Loucy (cell line): ENCODE data around the gene ZNF644.

Source experiments
- H2AFZ ChIP-seq: fragments of 200-600 bp; sonication (generic); 2 replicates; pipeline ENCODE4 v1.6.0; 2016; ENCODE audit warnings: antibody characterized with exemption, mild to moderate bottlenecking, low read length, moderate library complexity
- H3F3A ChIP-seq: fragments of 200-600 bp; 2 replicates; pipeline ENCODE4 v1.6.0; 2016; ENCODE audit warnings: antibody characterized with exemption, low read depth, mild to moderate bottlenecking
- H3K27me3 ChIP-seq: fragments of 200-600 bp; sonication (generic); 2 replicates; pipeline ENCODE4 v1.6.1; 2014; ENCODE audit warnings: low read length, mild to moderate bottlenecking; ENCODE audit not compliant: insufficient read depth, poor library complexity, severe bottlenecking
- H3K36me3 ChIP-seq: fragments of 200-600 bp; sonication (generic); 2 replicates; pipeline ENCODE4 v1.6.1; 2016; ENCODE audit warnings: low read length; ENCODE audit not compliant: insufficient read depth
- H3K4me1 ChIP-seq: fragments of 200-600 bp; sonication (generic); 2 replicates; pipeline ENCODE4 v1.5.1; 2014; ENCODE audit warnings: low read length, mild to moderate bottlenecking; ENCODE audit not compliant: insufficient read depth, poor library complexity, severe bottlenecking
- H3K4me2 ChIP-seq: fragments of 200-600 bp; sonication (generic); 2 replicates; pipeline ENCODE4 v1.6.0; 2014; ENCODE audit warnings: antibody characterized with exemption, low read length, low read depth, mild to moderate bottlenecking; ENCODE audit not compliant: poor library complexity, severe bottlenecking
- H3K4me3 ChIP-seq: fragments of 200-600 bp; sonication (generic); 2 replicates; pipeline ENCODE4 v1.5.1; 2014; ENCODE audit warnings: low read length, mild to moderate bottlenecking, mixed read lengths; ENCODE audit not compliant: poor library complexity, severe bottlenecking
- H3K79me2 ChIP-seq: fragments of 200-600 bp; sonication (generic); 2 replicates; pipeline ENCODE4 v1.6.1; 2014; ENCODE audit warnings: low read length; ENCODE audit not compliant: insufficient read depth
- H3K9ac ChIP-seq: fragments of 200-600 bp; sonication (generic); 2 replicates; pipeline ENCODE4 v1.6.0; 2014; ENCODE audit warnings: mild to moderate bottlenecking, low read depth, low read length, moderate library complexity; ENCODE audit not compliant: poor library complexity, severe bottlenecking
- H3K9me2 ChIP-seq: fragments of 200-600 bp; sonication (generic); replicated peaks from 2 replicates; pipeline ENCODE4 v1.6.1; 2016; ENCODE audit warnings: low read depth, low read length, mixed read lengths
- H3K9me3 ChIP-seq: fragments of 200-600 bp; sonication (generic); 2 replicates; pipeline ENCODE4 v1.6.1; 2014; ENCODE audit warnings: mild to moderate bottlenecking, antibody characterized with exemption, low read length, low read depth; ENCODE audit not compliant: insufficient read depth
- H4K20me1 ChIP-seq: fragments of 200-600 bp; sonication (generic); 2 replicates; pipeline ENCODE4 v1.6.0; 2014; ENCODE audit warnings: antibody characterized with exemption, low read length, mild to moderate bottlenecking; ENCODE audit not compliant: insufficient read depth, poor library complexity, severe bottlenecking
- CTCF ChIP-seq: fragments of 200-600 bp; sonication (generic); conservative IDR thresholded peaks from 2 replicates; pipeline ENCODE4 v1.5.1; 2014; ENCODE audit warnings: mild to moderate bottlenecking, antibody characterized with exemption, low read length
- EZH2phosphoT487 ChIP-seq: fragments of 200-600 bp; IDR thresholded peaks from 2 replicates; pipeline ENCODE4 v1.6.1; 2018; ENCODE audit warnings: antibody characterized with exemption, mild to moderate bottlenecking, moderate library complexity, borderline replicate concordance

The ZNF644 gene

GRCh38 chr1:91022518-91022929 lies 689 bp upstream of the ZNF644 start:
- no peaks in the 10 kb centered on the region for H3K27me3 ChIP-seq
- H3K79me2 ChIP-seq, result peaks cover 38% of the 10 kb centered on the region
- peak overlapping the region; percentile 87 for H3K9ac ChIP-seq
- H3K9me2 ChIP-seq, result no peaks in the 10 kb centered on the region
- H3K4me3 ChIP-seq, result peak overlapping the region; percentile 84
- TF ChIP-seq EZH2phosphoT487 (no peak), CTCF (no peak)
- peaks cover 36% of the 10 kb centered on the region for H4K20me1 ChIP-seq
- H3K36me3 ChIP-seq, result no peaks in the 10 kb centered on the region
- H3K9me3 ChIP-seq, result no peaks in the 10 kb centered on the region
- H3K4me1 ChIP-seq, result peaks cover 37% of the 10 kb centered on the region
- peak overlapping the region; percentile 77 for H2AFZ ChIP-seq
- 0 out of 2 replicates have a peak, but pooled peaks cover 2% of the 10 kb centered on the region for H3F3A ChIP-seq
- peak overlapping the region; percentile 64 for H3K4me2 ChIP-seq

DNA sequence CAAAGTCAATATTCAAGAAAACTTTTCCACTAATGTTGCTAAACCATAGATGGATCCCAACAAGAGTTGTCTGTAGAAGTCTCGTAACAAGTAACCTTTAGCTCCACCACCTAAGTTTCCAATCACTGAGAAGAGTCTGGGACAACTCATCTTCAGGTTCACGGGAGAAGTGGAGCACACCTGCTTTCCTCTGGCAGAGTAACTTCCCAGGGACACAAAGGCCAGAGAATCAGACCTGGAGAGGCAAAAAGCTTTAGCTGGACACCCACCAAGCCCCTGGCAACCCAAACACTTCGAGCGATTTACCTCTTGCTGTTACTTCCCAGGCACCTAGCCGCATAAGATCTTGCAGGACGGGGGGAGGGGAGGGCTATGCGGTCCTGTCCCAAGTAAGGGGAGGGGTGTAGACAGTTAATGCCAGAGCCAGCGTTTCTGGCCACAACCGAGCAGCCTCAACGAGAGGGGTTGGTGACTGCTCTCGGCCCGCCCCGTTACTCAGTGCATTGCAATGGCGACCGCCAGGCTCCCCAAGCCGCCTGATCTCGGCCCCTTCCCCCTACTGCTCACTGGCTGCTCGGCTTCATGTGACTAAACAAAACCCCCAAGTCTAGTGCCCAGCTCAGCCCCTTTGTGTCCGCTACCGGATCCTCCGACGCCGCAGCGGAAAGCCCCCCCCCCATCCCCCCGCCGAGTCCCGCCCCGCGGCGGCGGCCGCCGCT lies 709 bp downstream of the ZNF644 start:
- Histone ChIP-seq H3K9me3 (no peaks in the 10 kb centered on the region), H3K27me3 (no peaks in the 10 kb centered on the region), H2AFZ (peak overlapping the region; percentile 50), H4K20me1 (peaks cover 50% of the 10 kb centered on the region), H3K79me2 (peaks cover 52% of the 10 kb centered on the region), H3K4me2 (peak overlapping the region; percentile 90), H3K9ac (peak overlapping the region; percentile 87), H3K4me1 (peaks cover 45% of the 10 kb centered on the region), H3K4me3 (peak overlapping the region; percentile 84), H3K36me3 (no peaks in the 10 kb centered on the region), H3K9me2 (no peaks in the 10 kb centered on the region), H3F3A (0 out of 2 replicates have a peak, but pooled peaks cover 2% of the 10 kb centered on the region)
- no peak for TF ChIP-seq EZH2phosphoT487
- no peak for TF ChIP-seq CTCF

- Histone ChIP-seq H3K9me3 (no peaks in the 10 kb centered on the region), H4K20me1 (peaks cover 57% of the 10 kb centered on the region), H3K9me2 (no peaks in the 10 kb centered on the region), H3K79me2 (peaks cover 59% of the 10 kb centered on the region), H2AFZ (no peak overlapping the region), H3K4me3 (peak overlapping the region; percentile 84), H3K27me3 (no peaks in the 10 kb centered on the region), H3K36me3 (no peaks in the 10 kb centered on the region), H3K4me2 (peak overlapping the region; percentile 90), H3K4me1 (peaks cover 51% of the 10 kb centered on the region), H3K9ac (peak overlapping the region; percentile 87), H3F3A (0 out of 2 replicates have a peak, but pooled peaks cover 2% of the 10 kb centered on the region)
- no peak for TF ChIP-seq CTCF
- TF ChIP-seq EZH2phosphoT487, result no peak
Observed at GRCh38 chr1:91020486-91020885, 1.3 kb downstream of the ZNF644 start.
